GM19452 (cell line): Measurements from ENCODE around the gene MRPL14.

Experiments used
- ATAC-seq: cut with Tn5 transposase; IDR thresholded peaks from one replicate; pipeline ENCODE4 v1.9.1; 2021; ENCODE audit not compliant: unreplicated experiment

MRPL14 gene

DNA sequence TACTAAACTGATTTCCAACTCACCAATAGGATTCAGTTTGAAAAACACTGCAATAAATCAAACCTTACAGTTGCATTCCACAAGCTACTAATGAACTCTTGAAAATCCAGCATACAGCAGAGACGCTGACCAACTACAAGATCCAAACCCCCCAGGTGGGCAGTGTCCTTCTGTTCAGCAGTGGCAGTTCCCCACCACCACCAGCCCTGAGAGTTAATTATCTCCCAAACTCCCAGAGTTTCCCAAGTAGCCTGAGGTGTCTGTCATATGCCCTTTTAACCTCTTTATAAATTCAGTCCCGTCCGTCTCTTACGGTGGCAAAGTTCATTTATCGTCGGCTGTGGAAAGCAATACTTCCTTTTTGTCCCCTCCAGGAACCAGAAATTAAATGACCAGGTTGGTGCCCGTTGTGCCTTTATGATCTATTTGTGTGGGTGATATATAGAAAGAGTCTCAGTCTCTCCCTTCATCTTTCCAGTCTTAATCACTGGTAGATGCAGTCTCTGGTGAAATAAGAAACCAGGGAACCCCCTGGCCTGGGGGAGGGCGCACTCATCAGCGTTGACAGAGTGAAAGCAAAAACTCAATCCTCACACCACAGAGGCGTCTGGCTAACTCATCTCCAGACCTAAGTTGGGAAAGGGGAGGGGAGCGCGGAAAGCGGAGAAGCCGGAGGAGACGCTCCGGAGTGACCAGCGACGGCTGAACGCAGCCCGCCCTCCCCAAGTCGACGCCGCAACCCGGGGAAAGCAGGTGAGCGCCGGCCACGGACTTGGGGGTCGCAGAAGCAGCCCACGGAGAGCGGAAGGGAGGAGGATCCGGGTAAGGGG, 717 bp downstream of the MRPL14 start:
- peak; percentile 43 for ATAC-seq

GRCh38 chr6:44123544-44123943, 3.7 kb downstream of the MRPL14 start:
- no peak for ATAC-seq

DNA sequence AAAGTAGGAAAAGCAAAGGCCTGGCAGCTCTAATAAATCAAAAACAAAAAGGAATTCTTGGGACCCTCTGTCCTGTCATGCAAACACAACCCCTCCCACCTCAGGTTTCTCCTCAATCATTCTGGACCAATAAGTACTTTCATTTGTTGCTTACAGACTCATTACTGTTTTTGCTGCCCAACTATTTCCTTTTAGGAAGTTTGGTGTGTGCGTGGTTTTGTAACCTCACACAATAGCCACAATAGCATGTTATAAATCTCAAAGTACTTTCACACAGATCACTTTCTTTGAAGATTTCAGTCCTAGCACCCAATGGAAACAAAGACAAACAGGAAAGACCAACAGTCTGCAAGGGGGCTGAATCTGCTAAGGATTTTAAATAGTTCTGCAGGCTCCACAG, 4.5 kb downstream of the MRPL14 start:
- ATAC-seq = no peak

DNA sequence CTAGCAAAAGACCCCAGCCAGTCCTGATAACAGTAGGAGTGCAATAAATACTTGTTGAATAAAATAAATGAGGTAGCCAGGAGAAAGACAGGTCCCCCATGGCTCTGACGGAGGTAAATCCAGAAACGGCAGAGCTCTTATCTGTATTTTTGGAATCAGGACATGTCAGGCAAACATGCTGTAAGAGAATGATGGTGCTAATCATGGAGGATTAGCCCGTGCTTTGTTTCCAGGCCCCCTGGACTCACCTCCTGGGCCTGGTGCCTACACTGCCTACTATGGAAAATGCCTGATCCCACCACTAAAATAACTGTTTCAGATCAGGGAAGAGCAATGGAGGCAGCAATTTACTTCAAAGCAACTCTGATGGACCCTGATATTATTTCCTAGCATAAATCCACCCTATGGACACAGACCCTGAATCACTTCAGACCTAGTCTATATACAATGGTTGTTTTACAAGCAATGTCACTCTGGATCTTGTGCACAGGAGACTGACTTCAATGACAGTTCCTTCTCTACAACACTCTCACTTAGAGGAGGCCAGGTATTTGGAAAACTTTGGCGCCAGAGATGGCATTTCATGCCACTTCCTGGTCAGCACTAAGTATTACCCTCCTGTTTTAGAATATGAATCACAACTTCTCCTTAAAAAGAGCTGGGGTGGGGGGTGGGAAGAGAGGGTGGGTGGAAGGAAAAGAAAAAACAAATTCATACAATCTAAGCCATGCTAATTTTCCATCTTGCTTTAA, 6.4 kb downstream of the MRPL14 start:
- ATAC-seq = no peak

DNA sequence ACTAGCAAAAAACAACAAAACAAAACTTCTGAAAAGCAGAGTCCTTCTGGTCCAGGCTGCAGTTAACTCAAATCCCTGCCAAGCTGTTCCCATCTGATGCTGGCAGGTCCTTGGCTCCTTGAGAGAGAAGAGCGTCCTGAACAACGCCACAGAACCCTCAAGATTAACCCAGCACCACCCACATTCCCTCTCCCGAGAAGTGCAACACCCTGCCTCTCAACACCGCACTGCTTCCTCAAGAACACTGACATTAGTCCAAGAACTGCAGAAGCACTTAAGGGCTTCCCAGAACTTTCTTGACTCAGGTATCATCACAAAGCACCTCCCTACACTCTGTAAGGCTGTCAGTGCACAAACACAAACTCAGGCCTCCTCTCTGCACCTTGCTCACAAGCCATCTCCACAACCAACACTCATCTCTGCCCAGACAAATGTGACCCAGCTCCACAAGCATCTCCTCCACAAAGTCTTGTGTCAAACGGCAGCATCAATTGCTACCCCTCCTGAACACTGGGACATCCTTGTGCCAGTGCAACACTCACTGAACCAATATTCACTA, 7.5 kb downstream of the MRPL14 start:
- no peak for ATAC-seq

DNA sequence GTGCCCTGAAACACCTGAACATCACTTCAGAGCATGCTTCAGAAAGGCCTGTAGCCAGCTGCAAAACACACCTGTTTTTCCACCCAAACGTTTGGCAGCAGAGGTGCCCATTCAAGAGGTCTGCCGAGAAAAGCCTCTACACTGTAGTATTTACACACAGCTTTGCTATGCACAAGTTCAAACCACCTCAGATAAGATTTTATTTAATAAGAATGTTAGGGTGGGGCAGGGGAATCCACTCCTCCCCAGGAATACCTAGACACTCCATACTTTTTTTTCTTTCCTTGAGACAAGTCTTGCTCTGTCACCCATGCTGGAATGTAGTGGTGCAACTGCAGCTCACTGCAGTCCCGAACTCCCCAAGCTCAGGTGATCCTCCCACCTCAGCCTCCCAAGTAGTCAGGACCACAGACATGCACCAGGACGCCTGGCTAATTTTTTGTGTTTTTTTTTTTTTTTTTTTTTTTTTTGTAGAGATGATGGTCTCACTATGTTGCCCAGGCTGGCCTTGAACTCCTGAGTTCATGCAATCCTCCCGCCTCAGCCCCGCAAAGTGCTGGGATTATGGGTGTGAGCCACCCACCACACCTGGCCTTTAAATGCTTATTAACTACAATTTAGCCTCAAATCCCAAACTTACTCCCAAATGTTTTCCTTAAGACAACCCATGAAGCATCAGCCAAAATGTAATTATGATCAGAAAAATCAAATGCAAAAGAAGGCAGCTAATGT, 9.7 kb downstream of the MRPL14 start:
- no peak for ATAC-seq

DNA sequence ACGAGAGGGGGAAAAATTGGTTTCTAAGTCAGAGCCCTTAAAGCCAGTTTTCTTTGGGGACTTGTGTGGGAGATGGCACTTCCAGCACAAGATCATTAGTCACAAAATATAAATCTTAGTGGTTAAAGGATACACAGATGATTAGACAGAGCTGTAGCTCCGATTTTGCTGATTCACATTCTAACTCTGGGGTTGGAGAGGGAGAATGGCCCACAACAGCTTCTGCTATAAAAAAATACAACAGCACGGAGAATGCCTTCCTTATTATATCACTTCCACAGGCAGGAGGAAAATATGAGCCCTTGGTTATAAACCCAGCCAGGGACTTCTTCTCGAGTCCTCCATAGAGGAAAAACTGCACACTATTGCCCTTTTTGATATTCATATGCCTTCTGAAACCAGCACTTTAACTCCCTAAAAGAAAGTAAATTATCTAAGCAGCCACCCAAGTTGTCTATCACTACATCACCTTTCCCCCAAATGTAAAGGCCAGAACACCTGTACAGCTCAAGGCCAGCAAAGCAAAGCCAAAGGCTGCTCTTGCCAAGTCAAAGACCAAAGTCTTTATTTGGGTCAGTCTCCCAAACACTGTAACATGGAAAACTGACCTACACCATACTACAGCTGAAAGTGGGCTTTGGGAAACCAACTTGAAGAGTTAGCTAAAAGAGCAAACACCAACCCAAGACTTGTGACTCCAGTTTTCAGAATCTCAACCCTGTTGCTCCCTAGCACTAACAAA, 10.4 kb downstream of the MRPL14 start:
- ATAC-seq = no peak

DNA sequence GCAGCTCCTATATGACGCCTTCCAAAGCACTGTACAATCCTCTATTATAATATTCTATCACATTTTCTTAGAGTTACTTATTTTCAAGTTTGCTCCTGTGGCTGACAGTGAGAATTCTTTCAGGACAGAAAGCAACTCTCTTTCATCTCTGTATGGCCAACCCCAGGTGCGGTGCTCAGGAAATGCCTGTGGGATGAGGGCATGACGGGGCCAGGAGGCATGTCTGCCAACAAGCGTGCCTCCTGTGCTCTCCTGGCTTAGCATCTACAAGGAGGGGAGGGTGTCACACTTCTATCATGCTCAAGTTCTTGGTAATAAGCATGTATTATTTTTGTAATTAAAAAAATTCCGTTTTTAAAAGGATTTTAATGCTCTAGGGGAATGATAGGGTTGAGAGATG, 11.4 kb downstream of the MRPL14 start:
- no peak for ATAC-seq

- ATAC-seq = no peak
Observed at GRCh38 chr6:44113414-44113813, 13.8 kb downstream of the MRPL14 start.

- no peak for ATAC-seq
Observed at GRCh38 chr6:44111434-44112417, 15.5 kb downstream of the MRPL14 start.

DNA sequence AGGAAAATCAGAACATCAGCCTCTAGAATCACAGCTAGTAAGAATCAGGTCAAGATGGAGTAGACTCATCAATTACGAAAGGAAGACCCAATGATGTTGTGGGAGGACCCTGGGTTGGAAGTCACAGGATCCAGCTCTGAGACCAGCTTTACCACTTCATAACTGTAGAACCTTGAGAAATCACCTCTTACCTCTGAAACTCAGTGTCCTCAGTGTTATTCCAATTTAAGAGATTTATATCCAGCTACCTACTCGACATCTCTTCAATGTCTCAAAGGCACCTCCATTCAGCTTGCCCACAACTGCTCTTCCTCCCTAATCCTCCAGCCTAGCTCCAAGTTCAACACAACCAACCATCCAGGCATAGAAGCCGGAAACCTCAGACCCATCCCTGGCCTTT, 16.3 kb downstream of the MRPL14 start:
- ATAC-seq = no peak

DNA sequence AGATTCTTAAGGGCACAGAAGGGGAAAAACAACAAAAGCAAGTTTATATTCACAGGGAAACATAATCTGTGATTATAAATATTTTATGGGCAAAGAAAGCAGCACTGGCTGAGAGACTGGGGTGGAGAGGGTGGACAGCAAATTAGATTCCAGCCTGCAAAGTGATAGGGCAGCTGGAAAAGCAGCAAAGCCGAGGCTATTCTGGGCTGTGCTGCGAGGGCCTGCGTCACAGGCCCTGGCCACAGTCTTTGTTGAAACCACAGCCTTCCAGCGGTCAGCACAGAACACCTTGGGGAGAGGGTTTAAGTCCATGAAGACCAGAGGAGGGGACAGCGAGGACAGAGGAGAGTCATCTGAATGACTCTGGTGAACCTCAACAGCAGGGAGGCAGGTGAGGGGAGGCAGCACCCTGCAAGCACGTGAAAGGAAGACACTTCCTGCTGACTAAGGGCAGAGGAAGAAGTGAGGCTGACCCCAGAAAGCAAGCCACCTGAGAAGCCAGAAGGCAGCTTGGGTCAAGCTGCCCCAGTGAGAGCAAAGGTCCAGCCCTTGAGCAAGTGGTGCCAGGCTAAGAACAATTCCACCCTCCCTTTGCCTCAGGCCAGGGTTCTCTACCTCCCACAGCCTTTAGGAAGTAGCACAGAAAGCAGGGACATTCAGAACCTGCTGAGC, 17.1 kb downstream of the MRPL14 start:
- ATAC-seq = no peak

DNA sequence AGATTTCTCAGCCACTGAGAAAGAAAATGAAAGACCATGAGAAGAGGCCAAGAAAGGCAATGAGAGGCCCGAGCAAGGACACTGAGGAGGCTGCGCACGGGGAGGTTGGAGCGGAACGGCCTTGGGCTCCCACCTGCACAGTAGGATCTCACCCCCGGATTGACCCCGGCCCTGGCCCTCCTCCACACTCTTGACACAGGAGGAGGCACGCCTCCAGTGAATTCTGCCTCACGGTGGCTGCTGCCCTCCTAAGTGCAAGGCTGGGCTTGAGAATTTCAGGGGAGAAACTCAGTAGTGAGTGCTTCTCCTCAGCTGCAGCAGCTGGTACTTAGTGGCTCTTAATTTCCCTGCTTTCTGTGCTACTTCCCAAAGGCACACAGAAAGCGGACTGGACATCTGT, 18.0 kb downstream of the MRPL14 start:
- ATAC-seq = no peak

- ATAC-seq = no peak
Observed at GRCh38 chr6:44108471-44108870, 18.8 kb downstream of the MRPL14 start.

DNA sequence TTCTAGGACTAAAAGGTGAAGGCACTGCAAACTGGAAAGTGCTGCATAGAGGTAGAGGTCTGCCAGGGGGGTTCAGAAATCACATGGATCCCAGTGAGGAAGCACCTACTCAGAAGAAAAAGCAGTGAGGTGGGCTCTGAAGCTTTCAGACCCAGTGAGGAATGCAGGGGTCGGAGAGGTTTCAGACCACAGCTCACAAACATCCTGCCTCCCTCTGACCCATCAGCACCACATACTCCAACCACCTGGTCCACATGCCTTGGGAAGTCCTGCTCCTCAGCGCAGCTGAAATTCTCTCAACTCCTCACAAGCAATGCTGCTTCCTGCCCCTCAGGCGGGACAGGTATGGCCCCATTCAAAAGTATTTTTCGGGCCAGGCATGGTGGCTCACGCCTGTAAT, 20.2 kb downstream of the MRPL14 start:
- no peak for ATAC-seq

DNA sequence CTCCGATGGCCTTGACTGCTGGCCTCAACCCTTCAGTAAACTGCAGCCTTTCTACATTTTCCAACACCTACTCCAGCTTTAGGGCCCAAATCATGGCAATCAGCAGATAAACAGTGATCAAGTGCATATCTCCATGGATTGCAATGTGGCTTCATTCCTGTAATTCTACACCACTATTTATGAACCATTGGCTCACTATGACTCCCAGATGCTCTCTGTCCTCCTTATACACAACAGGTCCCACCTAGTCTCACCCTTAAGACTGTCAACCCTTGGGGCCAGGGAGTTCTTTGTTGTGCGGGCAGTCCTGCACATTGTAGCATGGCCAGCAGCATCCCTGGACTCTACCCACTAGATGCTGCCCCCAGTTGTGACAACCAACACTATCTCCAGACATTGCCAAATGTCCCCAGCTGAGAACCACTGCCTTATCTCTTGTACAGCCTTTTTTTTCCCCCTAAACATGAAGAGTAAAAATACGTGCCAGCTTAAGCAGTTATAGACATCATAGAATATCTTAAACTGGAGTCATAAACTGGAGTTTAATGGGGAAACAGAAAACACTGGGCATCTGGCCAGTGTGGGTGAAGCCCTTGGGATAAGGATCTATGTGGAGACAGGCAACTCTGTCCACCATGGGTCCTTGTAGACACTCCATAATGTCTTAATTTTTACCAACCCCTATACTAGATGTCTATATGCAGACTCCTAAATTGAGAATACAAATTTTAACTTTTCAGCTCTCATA, 21.1 kb downstream of the MRPL14 start:
- no peak for ATAC-seq

GRCh38 chr6:44105146-44105545, 22.1 kb downstream of the MRPL14 start:
- ATAC-seq = no peak

DNA sequence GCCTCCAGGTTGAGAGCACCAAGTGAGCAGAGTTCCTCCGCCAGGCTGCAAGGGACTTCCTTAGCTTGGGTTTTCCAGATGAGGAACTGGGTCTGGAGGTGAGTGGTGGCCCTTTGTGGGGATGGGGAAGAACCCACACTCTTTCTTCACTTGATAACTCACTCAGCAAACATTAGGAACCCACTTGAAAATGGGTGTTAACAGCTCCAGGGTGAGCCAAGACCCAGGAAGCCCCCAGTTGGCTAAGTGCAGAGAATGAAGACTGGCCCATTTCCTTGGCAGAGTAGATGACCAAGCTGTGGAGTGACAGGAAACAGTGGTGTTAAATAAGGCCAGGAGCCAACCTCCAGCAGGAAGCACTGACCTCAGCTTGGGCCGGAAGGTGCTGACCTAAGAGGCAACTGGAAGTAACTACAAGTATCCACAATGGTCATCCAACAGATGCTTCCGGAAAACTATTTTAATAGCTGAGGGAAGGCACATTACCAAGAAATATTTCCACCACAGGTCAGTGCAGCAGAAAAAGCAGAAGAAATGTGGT, 22.7 kb downstream of the MRPL14 start:
- ATAC-seq = no peak
